Measurements from ENCODE around the gene SCAMP2.

Gene SCAMP2

DNA sequence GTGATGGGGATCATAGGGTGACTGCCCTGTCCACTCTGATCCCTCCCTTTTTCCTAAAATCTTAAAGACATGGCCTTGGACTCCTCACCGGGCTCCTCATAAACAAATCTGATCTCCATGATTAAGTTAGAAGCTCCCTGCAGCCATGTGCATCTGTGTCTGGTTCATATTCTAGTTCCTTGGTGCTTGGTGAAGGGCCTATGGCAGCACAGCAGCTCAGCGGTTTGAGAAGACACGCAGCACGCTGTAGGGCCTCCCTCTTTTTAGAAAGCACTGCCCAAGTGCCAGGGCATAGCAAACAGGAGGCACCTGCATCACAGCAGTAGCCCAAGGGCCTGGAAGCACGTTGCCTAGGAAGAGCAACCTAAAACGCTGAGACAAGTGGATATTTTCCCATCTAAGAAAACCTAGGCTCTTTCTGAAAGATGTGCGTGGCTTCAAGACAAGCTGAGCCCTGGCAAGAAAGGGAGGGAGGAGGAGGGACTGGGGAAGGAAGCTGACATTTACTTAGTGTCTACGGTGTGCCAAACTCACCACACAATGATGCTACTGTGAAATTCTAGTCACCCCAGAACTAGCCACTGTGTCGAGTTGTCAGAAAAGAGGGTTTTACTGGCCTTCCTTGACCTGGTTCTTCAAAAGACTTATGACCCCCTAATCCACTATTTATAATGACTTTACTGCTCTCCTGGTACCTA lies 15.3 kb downstream of the SCAMP2 start:
- DNase-seq: no peak

DNA sequence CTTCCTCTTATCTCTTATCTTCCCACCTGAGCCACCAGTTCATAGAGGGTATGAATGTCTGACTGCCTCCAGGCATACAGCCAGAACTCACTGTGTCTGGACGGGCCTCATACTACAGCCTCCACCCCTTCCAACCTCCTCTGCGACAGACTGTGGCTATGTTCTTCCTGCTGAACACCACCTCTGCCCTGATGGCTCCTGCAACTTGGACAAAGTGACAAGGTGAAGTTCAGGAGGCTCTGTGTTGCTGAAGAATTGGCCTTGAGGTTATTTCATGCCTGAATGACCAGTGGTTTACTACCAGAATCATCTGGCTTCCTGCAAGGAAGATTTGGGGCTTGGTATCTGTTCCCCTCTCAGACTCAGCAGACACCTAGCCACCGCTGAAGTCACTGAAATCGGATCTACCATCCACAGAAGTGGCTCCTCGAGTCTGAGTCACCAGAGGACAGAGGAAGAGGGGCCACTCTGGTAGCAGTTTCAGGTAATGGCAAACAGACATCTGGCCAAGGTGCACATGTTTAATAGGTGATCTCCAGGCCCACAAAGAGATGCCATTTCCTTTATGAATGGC lies 16.0 kb downstream of the SCAMP2 start:
- no peak for DNase-seq

DNA sequence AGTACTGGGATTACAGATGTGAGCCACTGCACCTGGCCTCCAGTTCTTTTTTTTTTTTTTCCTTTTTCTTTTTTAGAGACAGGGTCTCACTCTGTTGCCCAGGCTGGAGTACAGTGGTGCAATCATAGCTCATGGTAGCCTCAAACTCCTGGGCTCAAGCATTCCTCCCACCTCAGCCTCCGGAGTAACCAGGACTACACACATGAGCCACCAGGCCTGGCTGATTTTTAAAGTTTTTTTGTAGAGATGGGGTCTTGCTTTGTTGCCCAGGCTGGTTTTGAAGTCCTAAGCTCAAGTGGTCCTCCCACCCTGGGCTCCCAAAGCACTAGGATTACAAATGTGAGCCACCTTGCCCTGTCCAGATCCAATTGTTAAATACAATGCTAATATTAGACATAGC lies 16.6 kb downstream of the SCAMP2 start:
- no peak for DNase-seq

DNA sequence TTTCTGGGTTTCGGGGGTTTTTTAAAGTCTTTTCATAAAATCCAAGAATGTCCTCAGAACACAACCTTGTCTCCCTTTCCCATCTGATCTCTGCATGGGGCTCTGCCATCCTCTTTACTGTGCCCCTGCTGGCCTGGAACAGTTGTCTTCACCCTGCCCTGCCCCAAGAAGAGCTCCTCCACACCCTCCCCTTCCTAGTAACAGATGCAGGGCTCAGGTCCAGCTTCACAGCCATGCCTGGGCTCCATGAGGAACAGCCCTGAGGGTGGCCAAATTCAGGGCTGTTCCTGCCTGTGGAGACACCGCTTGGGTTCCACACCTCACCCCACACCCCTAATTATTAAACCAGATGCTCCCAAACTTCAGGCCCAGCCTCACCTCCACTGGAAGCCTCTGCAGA lies 17.3 kb downstream of the SCAMP2 start:
- DNase-seq: no peak

DNA sequence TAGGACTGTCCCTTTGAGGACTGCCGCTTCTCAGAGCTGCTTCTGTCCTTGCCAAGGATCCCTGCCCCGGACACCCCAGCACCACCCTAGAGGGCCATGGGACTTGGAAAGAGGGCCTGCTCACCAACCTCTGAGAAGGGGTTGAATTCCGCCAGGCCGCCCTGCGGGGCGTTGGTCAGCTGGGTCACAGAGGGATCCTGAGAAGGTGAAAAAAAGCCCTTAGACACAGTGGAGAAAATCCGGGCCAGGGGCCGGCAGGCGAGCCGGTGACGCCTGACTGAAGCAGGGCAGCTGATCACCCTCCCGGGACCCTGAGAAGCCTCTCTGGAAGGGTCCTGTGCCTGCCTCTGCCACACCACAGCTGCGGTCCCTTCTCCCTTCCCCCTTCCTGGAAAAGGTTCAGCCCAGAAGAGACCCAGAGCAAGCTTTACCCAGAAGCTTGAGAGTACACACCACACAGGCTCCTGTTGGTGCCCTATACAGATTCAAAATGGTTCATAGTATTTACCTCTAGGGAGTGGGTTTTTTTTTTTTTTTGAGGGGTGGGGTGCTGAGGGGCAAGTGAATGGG lies 18.6 kb downstream of the SCAMP2 start:
- no peak for DNase-seq

DNA sequence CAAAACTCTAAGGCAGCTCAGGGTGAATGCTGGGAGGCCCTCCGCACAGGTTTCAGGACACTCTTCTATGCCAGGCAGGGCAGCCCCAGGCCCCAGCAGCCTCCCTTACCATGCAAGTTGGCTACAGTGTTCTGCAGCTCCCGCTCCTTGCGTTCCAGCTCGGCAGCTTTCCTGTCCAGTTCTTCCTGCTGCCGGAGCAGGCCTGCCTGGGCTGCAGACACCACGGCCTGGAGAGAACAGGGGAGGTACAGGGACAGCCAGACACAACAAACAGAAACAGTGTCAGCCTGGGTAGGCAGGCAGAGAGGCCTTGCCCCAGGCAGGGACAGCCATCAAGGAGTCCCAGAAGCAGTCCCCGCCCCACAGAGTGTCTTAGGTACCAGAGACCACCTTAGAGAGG lies 21.2 kb downstream of the SCAMP2 start:
- DNase-seq: no peak

DNA sequence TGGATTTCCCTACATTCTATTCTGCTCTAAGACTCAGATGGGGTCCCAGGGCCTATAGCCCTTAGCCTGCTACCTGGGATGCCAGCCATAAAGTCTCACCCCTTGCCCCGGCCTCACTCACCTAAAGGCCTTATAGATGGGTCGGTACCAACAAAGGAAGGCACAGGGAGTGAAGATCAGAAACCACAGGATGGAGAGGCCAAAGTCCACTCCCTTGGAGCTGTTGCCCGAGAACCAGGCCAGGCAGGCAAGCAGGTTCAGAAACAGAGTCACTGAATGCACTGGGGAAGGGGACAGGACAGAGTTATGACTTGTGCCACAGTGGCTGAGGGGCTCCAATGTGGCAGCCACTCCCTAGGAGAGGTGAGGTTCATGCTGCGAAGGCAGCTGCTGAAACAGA lies 22.8 kb downstream of the SCAMP2 start:
- DNase-seq: no peak

DNA sequence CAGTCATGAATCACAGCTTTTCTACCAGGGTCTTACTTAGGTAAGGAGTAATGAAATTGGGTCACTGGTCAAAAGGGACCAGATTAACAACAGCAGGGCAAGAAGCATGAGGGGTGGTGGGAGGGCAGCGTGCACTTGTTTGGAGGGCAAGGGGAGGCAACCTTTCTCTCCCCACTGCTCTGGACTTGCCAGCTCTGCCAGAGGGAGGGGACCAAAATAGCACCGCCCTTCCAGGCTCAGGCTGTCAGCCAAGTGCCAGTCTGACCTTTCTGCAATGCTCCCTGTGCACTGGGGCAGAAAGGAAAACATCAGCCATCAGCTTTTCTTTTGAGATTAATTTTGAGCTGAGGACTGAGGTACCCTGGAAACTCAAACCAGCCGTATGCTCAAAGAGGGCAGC lies 25.7 kb downstream of the SCAMP2 start:
- DNase-seq: no peak

DNA sequence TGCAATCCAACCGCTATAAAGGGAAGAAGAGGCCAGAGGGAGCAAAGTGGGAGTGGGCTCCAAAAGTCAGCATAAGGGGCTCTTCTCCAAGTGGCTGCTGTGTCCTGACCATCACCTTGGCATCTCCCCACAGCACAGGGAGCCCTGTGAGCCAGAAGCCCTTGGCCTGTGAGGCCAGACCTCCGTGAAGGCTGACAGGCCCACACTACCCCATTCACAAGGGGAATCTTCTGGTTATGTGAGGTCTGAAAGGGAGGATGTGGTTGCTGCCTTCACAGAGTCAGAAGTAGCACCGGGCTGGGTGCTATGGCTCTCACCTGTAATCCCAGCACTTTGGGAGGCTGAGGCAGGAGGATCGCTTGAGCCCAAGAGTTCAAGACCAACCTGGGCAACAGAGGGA lies 27.6 kb downstream of the SCAMP2 start:
- peak; percentile 61 for DNase-seq

DNA sequence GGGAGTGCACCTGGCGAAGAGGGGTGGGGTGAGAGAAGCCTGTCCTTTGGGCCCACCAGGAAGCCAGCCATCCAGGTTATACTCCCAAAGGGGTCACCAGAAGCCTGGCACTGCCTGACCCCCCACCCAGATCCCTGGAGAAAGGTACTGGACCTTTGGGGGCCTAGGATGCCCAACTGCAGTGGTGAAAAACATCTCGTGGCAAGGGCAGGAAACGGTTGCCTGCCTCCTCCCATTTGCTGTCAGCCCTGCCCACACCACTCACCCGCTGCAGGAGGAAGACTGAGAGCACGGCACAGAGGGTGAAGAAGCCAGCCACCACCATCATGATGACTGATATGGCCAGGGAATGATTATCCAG lies 28.0 kb downstream of the SCAMP2 start:
- DNase-seq: peak; percentile 88

DNA sequence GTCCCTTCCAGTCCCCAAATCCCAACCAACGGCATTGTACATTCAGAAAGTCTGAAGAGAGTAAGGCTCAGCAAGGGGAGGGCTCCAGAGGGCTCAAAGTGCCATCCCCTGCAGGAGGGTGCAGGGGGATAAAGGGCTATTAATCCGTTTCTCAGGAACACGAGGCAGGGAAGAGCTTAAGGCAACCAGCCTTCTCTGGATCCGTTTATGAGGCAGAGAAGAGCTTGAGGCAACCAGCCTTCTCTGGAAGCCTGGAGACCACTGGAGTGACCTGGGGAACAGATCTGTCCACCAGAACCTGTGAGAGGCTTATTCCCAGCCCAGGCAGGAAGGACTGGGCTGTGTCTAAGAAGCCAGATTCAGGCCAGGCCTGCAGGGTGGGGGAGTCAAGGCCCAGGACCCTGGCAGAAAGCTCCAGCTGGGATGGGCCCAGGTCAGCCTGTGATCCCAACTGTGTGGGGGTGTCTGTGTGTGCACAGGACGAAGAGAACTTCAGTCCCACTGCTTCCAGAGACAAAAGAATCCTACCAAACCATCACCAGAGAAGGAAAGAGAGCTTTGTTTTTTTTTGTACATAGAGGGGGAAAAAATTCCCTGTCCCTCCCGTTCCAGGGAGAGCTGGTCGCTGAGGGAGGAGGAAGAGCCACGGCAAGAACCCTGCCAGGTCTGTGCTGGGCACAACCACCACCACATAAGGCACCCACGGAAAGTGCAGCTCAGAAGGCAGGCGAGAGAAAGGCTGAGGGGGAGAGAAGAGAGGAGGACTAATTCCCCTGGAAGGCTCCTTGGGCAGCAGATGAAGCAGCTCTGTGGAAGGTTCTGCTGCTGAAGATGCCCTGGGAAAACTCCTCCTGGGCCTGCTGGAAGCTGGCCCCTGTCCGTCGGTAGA lies 28.6 kb downstream of the SCAMP2 start:
- DNase-seq: no peak

DNA sequence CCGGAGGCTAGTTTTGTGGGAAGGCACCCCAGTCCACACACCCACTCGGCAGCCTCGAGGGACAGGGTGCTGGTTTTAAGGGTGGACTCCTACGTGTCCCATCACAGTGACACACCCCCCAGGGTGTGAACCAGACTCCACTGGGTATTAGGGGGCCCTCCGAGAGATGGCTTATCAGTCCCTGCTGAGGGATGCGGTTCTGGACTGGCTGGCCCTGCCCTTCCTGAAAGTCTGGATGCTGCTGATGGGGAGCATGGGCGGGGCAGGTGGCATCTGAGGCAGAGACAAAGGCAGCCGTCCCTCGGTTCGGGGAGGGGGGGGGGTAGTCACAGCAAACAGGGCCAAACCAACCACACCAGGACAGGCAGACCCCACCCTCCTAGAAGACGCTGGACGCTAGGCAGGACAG lies 29.3 kb downstream of the SCAMP2 start:
- peak; percentile 29 for DNase-seq

DNA sequence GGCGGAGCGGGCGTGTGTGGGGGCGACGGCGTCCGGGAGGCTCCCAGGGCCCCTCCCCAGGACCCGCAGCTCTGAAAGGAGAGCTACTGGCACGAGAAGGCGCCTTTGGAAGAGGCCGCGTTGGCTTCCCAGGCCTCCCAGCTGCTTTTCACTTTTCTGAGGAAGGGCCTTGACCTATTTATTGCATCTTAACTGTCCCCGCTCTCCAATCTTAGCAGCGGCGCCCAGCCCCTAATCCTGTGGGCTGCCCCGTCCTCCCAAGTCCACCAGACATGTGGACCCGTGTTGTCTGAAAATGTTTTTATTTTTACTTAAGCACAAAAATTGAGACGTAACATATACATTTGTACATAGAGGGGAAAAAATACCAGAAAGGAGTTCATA lies 29.7 kb downstream of the SCAMP2 start:
- no peak for DNase-seq

DNA sequence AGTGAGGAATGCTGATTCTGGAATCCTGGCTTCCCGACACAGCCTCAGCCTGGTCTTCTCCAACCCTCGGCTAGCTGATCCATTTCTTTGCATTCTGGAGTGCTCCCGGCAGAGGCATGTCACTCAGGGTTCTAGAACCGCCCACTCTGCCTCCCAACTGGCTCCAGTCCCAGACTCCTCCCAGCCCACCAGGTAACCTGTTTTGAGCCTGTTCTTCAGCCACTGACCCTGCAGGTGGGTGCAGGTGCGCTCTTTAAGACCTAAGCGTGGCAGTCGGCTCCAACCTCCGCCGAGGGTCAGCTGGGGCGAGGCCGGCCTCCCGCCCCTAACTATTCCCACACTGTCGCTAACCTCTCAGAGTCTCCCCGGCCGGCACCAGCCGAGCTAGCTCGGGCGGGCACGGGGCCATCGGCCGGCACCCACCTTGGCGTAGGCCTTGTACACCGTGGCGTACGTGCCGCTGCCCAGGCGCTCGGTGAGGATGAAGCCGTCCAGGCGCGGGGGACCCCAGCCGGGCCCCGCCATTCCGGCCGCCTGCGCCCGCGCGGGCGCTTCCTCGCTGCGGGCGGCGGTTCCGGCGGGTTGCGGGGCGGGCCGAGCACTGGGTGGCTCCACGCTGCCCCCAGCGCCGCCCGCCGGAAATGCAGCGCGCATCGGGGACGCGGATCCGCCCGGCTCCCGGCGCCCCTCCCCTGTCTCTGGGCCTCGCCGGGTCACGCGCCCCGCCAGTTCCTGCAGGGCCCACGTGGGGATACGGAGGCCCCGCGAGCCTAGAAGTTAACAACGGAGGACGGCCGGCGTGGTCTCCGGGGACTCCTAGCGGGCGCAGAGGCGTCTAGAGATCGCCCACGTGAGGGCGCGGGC lies 30.4 kb downstream of the SCAMP2 start, which contains the start of gene ULK3:
ULK3 (minus strand) TSS at position 576 of the 864 bp plus-strand sequence; CDS start at position 525, 51 bp downstream.
- peak; percentile 96 for DNase-seq

DNA sequence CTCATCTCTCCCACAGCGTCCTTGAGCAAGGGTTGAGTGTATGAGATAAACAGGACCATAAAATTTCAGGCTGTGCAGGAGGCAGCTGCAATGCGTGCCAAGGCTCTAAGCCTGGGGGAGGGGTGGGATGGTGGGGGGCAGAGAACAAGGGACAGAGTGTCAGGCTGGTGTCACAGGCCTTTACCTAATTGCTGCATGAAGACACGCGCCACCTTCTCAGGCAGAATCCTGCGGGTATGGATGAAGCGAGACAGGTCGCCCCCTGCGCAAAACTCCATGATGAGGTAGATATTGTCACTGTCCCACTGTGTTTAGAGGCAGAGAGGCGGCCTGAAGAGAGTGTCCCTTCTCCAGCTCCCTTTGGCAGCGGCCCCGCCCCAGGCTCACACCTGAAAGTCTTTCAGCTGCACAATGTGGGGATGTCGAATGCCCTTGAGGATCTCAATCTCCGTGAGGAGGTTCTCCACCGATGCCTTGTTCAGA lies 31.2 kb downstream of the SCAMP2 start:
- no peak for DNase-seq

DNA sequence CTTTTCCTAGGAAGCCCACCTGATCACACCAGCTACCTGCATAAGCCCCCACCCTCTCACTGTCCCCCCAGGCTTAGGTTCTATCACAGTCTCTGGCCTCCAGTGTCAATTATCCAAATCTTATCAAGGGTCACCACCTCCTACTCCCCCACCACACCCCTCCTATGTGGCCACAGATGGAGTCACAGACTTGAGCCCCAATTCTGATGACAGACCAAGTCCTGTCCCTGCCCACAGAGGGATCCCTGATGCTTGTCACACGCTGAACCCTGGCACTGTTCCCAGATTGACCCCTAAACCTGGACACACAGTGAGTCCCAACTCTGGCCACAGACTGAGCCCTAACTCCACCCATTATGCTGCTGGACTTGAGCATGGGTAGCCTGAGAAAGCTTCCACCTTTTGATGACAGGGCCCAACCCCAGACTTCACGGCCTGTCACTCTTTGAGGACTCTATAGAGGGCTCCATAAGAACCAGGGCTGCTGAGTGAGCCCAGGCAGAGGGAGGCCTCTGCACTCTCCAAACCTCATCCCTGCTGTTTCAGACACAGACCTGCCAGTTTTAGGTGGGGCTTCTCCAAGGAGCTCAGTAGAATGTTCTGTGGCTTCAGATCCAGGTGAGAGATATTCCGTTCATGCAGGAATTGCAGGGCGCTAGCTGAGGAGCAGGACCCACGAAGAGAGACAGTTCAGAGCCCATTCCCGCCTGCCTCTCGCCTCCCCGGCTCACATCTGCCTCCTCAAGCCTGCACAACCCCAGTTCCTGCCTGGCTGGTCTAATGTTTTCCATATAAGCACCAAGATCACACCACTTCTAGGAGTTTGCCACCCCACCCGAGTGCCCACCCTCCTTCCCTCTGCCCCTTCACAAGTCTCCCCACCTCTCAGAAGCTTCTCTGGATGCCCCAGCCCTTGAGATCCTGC lies 32.1 kb downstream of the SCAMP2 start:
- DNase-seq: no peak

DNA sequence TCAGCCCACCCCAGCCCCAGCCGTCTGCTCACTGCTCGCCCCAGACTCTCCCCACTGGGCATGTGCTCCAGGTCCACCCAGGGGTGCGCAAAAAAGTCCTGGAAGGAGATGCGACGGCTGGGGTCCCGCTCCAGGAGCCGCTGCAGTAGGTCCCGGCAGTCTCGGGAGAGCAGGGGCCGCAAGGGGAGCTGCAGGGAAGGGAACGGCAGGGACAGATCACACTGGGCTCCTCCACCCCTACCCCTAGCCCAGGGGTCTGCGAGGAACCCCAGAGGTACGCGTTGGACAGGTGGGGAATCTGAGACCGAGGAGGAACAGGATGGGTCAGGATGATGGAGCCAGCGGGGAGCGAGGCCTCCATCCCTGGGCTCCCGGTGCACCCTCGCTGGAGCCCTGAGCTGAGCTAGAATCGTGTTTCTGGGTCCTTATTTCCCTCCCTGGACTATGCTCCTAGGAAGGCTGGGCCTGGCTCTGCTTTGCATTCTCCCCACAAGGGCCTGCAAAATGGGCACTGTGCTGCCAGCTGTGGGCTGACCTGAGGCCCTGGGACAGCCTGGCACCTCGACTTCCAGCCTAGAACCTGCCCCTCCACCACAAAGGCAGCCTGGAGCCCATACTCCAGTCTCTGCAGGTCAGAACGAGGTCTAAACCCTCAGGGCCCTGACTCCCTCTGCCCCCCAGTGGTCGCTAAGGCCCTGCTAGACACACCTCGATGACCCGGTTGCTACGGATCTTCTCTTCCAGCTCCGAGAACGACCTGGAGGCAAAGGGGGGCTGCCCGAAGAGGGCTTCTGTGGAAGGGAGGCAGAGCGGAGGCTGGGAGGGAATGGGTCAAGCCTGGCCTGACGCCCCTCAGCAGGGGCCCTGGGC lies 33.4 kb downstream of the SCAMP2 start:
- no peak for DNase-seq

DNA sequence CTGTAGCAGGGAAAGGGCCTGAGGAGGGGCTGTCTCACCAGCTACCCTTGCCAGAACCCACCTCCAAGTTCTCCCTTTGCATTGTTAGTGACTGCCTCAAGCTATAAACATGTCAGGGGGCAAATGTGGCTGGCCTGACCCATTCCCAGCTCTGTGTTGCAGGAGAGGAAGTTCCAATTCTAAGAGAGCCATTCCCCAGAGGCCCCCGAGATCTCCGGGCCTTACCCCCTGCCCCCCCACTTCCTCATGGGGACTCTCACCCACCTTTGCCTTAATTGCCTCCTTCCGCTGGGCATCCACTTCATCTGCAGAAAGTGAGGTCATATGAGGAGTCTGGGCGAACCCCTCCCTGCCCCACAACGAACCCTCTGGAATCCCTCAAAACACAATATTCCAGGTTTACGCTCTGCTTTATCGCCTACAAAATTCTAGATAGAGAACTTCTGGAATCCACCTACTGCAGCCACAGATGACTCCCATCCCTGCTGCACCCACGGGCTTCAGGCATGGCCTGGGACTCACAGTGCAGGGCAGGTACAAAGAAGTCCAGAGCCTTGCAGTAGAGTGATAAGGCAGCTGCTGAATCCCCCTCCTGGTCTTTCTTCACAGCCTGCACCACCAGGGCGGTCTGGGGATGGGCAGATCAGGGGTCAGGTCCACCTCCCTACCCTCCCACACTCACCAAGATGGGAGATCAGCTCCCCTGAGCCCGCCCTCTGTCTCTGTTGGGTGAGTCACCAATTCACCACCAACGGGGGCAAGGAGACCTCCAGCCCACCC lies 34.2 kb downstream of the SCAMP2 start:
- no peak for DNase-seq

DNA sequence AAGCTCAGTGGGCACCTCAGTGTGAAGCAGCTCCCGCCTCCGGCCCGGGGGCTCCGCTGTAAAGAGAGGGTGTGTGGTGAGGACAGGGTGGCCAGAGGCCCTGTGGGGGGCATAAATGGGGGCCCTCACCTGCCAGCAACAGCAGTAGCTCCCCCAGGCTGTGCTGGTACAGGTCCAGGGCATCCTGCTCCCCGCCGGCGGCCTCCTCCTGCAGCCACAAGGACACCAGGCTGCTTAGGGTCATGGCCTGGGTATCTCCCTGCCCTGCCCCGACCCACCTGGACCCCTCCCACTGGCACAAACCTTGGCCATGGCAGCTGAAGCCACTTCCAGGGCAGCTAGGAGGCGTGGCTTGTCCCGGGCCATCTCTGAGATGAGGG lies 35.0 kb downstream of the SCAMP2 start:
- no peak for DNase-seq

Data from activated CD4-positive, alpha-beta T cell treated with anti-CD3 and anti-CD28 coated beads, Interleukin-10, Interleukin-2, amounts not matched to agents 100 ng/mL and 50 ng/mL, durations not matched to agents 16 hours and 8 hours (primary cell).